Mesothelial cell of epicardium (in vitro differentiated cells): ENCODE measurements around the gene KLK14. TPM values are rescaled to one million over a fixed set of nuclear protein-coding genes. Genes with fewer than 3 reads are reported as not detected.

Source experiments
- DNase-seq, 2 experiments: peaks; one replicate each; pipeline ENCODE4 v3.0.0; 2021; ENCODE audit warnings: low spot score in 2 of 2; ENCODE audit not compliant: unreplicated experiment in 2 of 2
- H3K27ac Mint-ChIP-seq: 2 replicates; pipeline ENCODE4 v1.8.0; 2021; ENCODE audit warnings: mixed read lengths
- H3K27me3 Mint-ChIP-seq: 2 replicates; pipeline ENCODE4 v1.8.0; 2021; ENCODE audit warnings: low read depth, mixed read lengths
- H3K36me3 Mint-ChIP-seq: 2 replicates; pipeline ENCODE4 v1.8.0; 2021; ENCODE audit warnings: mixed read lengths
- H3K4me1 Mint-ChIP-seq: 2 replicates; pipeline ENCODE4 v1.8.0; 2021; ENCODE audit warnings: mixed read lengths
- H3K4me3 Mint-ChIP-seq: 2 replicates; pipeline ENCODE4 v1.8.0; 2021; ENCODE audit warnings: mild to moderate bottlenecking, moderate library complexity, mixed read lengths
- H3K9me3 Mint-ChIP-seq: 2 replicates; pipeline ENCODE4 v1.8.0; 2021; ENCODE audit warnings: mixed read lengths
- total RNA-seq: library from RNA; stranded (reverse); gene quantifications from 3 replicates; pipeline ENCODE4 v1.2.1, GENCODE V29; 2021
- TF ChIP-seq, protein P1 (sequence below): fragments of 200-600 bp; sonication (generic); IDR thresholded peaks from one replicate; pipeline ENCODE4 v1.5.0; 2021; ENCODE audit warnings: antibody characterized with exemption; ENCODE audit not compliant: unreplicated experiment

The KLK14 gene, protein sequence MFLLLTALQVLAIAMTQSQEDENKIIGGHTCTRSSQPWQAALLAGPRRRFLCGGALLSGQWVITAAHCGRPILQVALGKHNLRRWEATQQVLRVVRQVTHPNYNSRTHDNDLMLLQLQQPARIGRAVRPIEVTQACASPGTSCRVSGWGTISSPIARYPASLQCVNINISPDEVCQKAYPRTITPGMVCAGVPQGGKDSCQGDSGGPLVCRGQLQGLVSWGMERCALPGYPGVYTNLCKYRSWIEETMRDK
- 0.45 to 0.99 TPM (median 0.47 TPM) in 3 replicates for total RNA-seq

DNA sequence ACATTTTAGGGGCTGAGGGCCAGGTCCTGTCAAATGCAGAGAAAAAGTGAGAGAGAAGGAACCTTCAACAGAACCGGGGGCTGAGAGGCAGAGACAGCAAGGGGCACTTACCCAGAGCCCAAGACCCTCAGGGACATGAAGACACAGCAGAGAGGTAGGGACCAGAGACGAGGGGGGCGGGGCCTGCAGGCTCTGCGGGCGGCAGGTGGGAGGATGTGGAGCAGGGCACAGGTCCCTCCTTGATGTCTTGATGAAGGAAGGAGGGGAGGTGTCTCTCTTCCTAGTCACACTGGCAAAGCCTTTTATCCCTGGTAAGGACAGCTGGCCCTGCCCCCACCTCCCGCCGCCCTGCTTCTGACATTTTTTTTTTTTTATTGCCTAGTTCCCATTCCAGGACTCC, at the start of gene KLK14:
Gene KLK14, minus strand, starts transcription at position 277 of the 400 bp plus-strand sequence. Its CDS starts 273 bp downstream, at position 4.
- H3K9me3 Mint-ChIP-seq = no peaks in the 10 kb centered on the region
- no peaks in the 10 kb centered on the region for H3K4me1 Mint-ChIP-seq
- TF ChIP-seq, protein P1, sequence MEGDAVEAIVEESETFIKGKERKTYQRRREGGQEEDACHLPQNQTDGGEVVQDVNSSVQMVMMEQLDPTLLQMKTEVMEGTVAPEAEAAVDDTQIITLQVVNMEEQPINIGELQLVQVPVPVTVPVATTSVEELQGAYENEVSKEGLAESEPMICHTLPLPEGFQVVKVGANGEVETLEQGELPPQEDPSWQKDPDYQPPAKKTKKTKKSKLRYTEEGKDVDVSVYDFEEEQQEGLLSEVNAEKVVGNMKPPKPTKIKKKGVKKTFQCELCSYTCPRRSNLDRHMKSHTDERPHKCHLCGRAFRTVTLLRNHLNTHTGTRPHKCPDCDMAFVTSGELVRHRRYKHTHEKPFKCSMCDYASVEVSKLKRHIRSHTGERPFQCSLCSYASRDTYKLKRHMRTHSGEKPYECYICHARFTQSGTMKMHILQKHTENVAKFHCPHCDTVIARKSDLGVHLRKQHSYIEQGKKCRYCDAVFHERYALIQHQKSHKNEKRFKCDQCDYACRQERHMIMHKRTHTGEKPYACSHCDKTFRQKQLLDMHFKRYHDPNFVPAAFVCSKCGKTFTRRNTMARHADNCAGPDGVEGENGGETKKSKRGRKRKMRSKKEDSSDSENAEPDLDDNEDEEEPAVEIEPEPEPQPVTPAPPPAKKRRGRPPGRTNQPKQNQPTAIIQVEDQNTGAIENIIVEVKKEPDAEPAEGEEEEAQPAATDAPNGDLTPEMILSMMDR = no peak
- peaks cover 35% of the 10 kb centered on the region for H3K27me3 Mint-ChIP-seq
- no peak within 1 kb of the TSS for H3K4me3 Mint-ChIP-seq
- no peak within 1 kb of the TSS for H3K27ac Mint-ChIP-seq
- H3K36me3 Mint-ChIP-seq = no peaks in the 10 kb centered on the region
- DNase-seq = no peak

DNA sequence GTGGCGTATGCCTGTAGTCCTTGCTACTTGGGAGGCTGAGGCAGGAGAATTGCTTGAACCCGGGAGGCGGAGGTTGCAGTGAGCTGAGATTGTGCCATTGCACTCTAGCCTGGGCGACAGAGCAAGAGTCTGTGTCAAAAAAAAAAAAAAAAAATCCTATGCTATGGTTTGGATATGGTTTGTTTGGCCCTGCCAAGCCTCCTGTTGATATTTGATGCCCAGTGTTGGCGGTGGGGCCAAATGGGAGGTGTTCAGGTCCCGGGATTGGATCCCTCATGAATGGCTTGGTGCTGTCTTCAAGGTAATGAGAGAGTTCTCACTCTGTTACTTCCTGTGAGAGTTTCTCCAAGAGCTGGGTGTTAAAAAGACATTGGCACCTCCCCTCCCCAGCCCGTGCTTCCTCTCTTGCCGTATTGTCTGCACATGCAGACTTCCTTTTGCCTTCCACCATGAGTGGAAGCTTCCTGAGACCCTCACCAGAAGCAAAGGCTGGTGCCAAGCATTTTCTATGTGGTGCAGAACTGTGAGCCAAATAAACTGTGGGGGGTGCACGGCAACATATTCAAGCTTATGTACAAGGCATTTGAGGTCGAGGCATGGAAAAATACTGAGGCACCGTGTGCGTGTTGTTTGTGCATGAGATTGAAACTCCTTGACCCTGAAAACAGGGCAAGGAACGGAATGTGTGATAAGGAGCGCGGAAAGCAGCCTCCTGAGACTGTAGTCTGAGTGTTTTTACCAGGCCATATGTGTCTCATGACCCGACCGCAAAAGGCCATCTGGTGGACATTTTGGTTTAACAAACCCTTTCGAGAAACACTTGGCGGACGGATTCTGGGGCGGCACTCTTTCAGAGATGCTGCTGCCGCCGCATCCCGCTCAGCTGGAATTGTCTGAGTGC, 49.3 kb upstream of the KLK14 start:
- no peak overlapping the region for H3K27ac Mint-ChIP-seq
- no peak for DNase-seq

DNA sequence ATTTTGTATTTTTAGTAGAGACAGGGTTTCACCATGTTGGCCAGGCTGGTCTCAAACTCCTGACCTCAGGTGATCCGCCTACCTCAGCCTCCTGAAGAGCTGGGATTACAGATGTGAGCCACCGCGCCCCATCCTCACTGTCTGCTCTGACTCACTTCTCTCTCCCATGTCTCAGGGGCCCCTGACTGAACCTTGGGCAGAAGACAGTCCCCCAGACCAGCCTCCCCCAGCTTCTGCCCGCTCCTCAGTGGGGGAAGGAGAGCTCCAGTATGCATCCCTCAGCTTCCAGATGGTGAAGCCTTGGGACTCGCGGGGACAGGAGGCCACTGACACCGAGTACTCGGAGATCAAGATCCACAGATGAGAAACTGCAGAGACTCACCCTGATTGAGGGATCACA, 47.0 kb upstream of the KLK14 start:
- TF ChIP-seq, protein P1 = no peak

More for the DNA sequence above, 49.3 kb upstream of the KLK14 start:
- Mint-ChIP-seq H3K4me1 (peaks cover 34% of the 10 kb centered on the region), H3K36me3 (no peaks in the 10 kb centered on the region), H3K9me3 (peaks cover 16% of the 10 kb centered on the region), H3K27me3 (peaks cover 25% of the 10 kb centered on the region), H3K4me3 (no peak overlapping the region)
- TF ChIP-seq, protein P1 = no peak

DNA sequence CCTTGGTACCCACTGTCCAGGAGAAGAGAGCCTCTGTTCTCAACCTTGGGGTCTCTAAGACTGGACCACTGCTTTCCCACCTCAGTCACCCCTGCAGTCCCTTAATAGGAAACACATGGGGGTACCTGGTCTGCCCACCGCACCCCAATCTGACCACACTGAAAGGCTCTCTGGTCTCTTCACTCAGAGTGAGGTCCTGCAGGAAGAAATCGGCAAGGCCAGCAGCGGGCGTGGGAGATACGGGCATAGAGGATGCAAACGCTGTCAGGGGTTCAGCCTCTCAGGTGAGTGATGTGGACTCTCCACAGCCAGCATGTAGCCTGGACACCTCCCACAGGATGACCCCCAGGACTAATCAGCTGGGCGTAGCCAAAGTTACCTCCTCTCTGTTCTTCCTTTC, 45.5 kb upstream of the KLK14 start:
- no peaks in the 10 kb centered on the region for H3K9me3 Mint-ChIP-seq
- H3K4me3 Mint-ChIP-seq = no peak overlapping the region
- H3K36me3 Mint-ChIP-seq = no peaks in the 10 kb centered on the region
- TF ChIP-seq, protein P1 = no peak
- DNase-seq = no peak
- no peak overlapping the region for H3K27ac Mint-ChIP-seq
- peaks cover 21% of the 10 kb centered on the region for H3K27me3 Mint-ChIP-seq
- peaks cover 34% of the 10 kb centered on the region for H3K4me1 Mint-ChIP-seq

More for the DNA sequence above, 47.0 kb upstream of the KLK14 start:
- H3K36me3 Mint-ChIP-seq = no peaks in the 10 kb centered on the region
- peak overlapping the region; percentile 34 for H3K27ac Mint-ChIP-seq
- DNase-seq = no peak
- H3K27me3 Mint-ChIP-seq = peaks cover 20% of the 10 kb centered on the region
- H3K4me1 Mint-ChIP-seq = peaks cover 34% of the 10 kb centered on the region
- peaks cover 2% of the 10 kb centered on the region for H3K9me3 Mint-ChIP-seq
- no peak overlapping the region for H3K4me3 Mint-ChIP-seq

DNA sequence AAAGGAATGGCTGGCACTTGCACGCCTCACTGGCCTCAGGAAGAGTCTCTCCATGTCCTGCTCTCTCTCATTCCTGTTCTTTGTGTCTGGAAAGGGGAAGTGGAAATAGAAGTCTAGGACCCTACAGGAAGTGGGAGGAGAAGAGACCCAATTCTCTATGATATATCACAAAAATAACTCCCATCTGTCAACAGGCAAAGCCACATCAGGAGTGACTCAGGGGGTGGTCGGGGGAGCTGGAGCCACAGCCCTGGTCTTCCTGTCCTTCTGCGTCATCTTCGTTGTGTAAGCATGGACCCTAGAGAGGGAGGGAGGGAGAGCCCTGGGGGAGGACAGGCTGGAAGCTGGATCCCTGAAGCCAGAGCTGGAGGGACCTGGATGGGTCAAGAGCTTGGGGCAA, 45.1 kb upstream of the KLK14 start:
- peaks cover 21% of the 10 kb centered on the region for H3K27me3 Mint-ChIP-seq
- no peak overlapping the region for H3K4me3 Mint-ChIP-seq
- H3K27ac Mint-ChIP-seq = no peak overlapping the region
- TF ChIP-seq, protein P1 = no peak
- H3K9me3 Mint-ChIP-seq = no peaks in the 10 kb centered on the region
- no peaks in the 10 kb centered on the region for H3K36me3 Mint-ChIP-seq
- H3K4me1 Mint-ChIP-seq = peaks cover 34% of the 10 kb centered on the region
- DNase-seq = no peak
